ENCODE results near the gene APBA1.

Gene APBA1

GRCh38 chr9:69472101-69472620 is 200.0 kb downstream of the APBA1 start:
- no peak for DNase-seq (ENCODE audit: low read depth)

DNA sequence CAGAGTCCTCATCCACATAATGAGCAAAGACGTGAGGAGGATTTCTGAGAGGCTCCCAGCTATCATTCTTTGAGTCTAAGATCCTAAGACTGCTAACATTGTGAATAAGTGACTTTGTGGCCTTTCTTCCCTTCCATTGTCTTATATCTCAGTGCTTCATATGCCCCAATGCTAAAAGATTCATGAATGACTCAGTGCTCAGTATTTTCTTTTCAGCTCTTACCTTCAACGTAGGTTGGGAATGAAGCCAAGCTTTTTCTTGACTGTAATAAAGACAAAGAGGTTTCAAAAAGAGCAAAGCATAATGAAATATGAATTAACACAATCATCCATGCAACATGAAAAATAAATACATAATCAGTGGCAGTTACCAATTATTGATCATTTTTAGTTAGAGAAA is 200.7 kb downstream of the APBA1 start:
- no peak for DNase-seq (ENCODE audit: low read depth)

DNA sequence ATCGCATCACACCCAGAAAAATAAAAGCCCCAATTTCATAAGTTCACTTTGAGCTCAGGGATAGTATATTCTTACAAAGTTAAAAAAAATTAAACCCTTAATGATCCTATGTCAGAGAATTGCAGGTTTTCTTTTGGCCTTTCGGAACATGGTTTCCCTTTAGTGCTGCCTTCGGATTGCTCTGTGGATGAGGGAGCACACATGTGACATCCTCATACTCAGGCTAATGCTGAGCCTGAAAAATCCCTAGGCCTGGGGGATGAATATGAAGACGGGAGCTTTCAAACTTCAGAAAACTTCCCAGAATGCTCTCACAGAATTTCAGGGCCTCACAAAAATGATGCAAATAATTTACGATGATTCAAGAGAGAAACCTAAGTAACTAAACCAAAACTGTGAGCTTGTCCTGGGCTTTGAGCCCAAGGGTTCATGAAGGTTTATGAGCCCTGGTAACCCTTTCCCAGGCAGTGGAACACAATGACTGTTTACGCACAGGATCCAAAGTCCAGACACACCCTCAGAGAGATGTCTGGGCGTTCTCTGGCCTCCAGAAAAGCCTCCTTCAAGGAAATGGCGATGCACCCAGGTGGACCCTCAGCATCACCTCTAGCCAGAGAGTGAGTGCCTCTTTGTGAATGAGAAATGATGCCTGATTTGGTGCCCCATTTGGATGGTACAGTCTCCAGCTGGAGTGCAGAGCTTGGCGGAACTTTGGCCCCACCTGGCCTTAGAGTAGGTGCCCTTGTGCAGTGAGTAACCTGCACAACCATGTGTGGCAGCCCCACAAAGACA is 201.8 kb downstream of the APBA1 start:
- no peak for DNase-seq (ENCODE audit: low read depth)

GRCh38 chr9:69469136-69469535 is 203.0 kb downstream of the APBA1 start:
- DNase-seq (ENCODE audit: low read depth): no peak

DNA sequence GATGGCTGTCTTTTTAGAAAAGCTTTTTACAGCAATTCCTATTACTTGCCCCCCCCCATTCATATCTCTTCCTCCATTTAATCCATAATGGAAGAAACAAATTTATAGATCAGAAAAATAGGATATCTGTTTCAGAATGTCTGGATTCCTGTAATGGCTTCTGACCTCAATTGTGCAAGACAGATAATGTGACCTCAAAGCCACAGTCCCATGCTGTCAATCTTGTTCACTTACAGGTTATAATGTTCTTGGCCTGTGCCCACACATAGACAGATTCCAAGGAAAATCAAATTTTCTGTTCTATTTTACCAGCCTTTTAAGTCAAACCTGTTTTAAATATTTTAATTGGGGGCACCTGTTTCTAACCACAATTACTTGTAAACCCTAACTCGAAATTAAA is 203.8 kb downstream of the APBA1 start:
- no peak for DNase-seq (ENCODE audit: low read depth)

GRCh38 chr9:69466151-69466550 is 206.0 kb downstream of the APBA1 start:
- DNase-seq (ENCODE audit: low read depth): no peak

GRCh38 chr9:69465473-69465872 is 206.7 kb downstream of the APBA1 start:
- DNase-seq (ENCODE audit: low read depth): no peak

GRCh38 chr9:69463497-69464068 is 208.6 kb downstream of the APBA1 start:
- no peak for DNase-seq (ENCODE audit: low read depth)

- DNase-seq (ENCODE audit: low read depth): no peak
These were observed 209.8 kb downstream of the APBA1 start for GRCh38 chr9:69462394-69462793.

DNA sequence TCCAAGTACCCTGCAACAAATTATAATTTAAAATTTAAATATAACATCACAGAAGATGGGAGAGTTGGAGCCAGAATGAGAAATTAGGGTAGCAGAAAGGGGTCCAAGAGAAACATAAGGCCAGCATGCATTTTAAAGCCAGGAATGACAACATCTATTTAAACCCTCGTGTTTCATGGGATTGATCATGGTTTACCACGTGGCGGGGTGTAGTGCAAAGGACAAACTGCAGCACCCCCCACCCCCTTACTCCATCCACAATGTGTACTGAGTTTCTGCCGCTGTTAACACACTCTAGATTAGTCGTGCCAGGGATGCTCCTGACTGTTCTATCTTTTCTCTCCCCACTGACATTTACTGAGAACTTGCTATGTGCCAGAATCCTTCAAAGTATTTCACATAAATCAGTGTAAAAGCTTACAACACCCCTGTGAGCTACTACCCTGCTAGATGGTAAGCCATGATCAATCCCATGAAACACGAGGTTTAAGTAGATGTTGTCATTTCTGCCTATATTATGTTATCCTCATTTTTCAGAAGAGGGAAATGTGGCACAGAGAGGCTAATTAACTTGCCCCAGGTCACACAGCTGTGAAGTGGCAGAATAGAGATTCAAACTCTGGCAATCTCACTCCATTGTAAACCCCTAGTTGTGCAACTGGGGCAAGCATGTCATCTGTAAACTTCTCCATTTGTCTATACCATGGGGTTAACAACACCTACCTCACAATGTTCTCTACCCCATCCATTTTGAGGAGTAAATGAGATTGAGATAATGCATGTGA is 210.9 kb downstream of the APBA1 start:
- DNase-seq (ENCODE audit: low read depth): no peak

- no peak for DNase-seq (ENCODE audit: low read depth)
These were observed 212.2 kb downstream of the APBA1 start for GRCh38 chr9:69460012-69460411.

- DNase-seq (ENCODE audit: low read depth): no peak
These were observed 214.0 kb downstream of the APBA1 start for GRCh38 chr9:69458176-69458575.

DNA sequence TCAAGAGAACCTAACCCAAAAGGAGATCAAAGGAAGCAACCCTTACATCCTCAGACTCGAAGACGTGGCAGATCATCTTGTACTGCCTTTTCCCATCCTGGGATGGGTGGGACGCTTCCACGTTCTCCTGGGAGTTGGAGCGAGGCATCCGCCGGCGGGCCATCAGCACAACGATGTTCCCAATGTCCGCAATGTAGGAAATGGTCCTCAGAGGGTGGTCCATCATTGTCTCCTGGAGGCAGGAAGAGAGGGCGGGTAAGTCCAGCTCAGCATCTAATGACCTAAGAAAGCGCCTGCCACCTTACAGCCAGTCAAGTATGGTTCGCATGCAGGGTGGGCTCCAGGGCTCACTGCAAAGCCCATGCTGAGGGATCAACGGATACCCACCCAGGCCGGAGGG is 216.0 kb downstream of the APBA1 start:
- no peak for DNase-seq (ENCODE audit: low read depth)

DNA sequence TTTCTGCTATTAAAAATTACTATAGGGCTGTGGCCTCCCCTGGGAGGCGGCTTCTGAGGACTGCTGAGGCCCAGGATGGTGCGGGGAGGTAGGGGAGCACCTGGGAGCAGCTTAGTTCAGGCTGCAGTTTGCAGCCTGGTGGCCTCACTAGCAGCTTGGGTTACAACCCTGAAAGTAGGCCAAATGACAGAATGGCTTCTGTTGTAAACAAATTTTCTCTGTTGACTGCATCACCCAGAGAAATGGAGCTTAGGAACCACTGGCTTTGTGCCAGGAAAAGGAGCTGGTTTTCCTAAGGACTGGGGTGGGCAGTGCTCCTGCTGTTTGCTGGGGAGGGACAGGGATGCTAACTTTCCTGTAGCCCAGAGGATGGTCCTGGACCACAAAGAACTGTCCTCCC is 216.9 kb downstream of the APBA1 start:
- DNase-seq (ENCODE audit: low read depth): no peak

- no peak for DNase-seq (ENCODE audit: low read depth)
These were observed 217.8 kb downstream of the APBA1 start for GRCh38 chr9:69454321-69454720.

DNA sequence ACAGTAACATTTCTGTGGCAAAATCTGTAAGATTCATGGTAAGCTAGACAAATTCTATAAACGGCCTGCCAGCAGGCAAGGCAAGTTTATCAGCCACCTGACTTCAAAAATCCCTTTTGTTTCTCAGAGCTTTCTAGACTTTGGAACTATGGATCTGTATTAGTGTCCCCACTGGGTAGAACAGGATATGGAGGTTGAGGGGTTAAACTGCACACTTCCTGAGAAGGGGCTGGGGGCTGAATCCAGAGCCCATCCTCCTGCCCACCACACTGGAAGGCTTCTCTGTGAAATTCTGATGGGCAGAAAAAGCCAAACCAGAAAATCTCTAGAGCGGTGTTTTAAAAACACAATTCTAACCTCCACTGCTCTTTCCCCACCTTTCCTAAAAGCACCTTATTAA is 218.4 kb downstream of the APBA1 start:
- no peak for DNase-seq (ENCODE audit: low read depth)

DNA sequence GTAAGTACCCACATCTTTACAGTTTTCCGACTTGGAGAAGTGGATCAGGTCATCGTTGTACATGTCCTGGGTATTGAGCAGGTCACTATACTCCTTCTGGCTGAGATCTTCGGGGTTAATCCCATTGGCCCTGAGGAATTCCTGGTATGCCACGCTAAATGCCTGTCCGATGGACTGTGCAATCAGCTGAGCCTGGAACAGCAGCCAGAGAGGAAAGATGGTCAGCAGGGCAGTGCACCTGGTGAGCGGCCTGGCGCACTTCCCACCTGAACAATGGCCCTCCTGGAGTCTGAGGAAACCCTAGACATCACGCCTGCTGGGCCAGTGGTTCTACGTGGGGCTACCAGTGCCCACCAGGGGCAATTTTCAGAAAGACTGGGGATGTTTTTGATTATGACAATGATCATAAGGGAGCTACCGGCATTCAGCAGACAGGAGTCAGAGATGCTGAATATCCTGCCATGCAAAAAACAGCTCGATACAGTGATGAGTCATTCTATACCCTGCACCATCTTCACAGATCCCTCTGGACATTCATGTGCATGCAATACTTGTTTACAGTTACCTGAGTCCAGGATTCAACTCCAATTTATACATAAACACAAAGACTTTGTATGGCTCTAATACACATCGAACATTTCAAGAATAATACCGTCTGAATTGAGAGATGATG is 219.9 kb downstream of the APBA1 start:
- DNase-seq (ENCODE audit: low read depth): no peak

GRCh38 chr9:69446496-69446895 is 225.7 kb downstream of the APBA1 start:
- no peak for DNase-seq (ENCODE audit: low read depth)

DNA sequence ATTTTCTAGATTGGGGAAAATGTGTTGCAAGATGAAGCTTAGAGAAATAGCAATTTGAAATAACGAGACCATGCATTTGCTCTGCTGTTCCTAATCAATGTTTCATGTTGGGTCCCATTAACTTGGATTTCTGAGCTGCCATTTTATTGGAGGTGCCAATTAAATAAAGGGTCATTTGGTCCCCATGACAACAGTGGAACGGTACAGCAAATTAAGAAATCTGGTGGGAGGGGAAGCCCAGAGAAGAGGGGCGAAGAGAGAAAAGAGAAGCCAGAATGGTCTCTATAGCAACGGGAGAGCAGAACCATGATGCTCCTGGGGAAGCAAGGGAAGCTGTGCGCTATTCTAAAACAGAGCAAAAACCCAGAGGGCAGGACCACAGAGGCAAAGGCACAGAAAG is 226.9 kb downstream of the APBA1 start:
- no peak for DNase-seq (ENCODE audit: low read depth)

- DNase-seq (ENCODE audit: low read depth): no peak
These were observed 227.4 kb downstream of the APBA1 start for GRCh38 chr9:69444791-69445190.

GRCh38 chr9:69444021-69444420 is 228.2 kb downstream of the APBA1 start:
- DNase-seq (ENCODE audit: low read depth): no peak

GRCh38 chr9:69443178-69443577 is 229.0 kb downstream of the APBA1 start:
- no peak for DNase-seq (ENCODE audit: low read depth)
